GM19193 (cell line): ENCODE measurements around the gene UBE2Z.

Experiments
- POLR2A ChIP-seq: IDR thresholded peaks from 4 replicates; pipeline ENCODE4 v1.6.1; 2011; ENCODE audit not compliant: insufficient read depth, insufficient read length; ENCODE audit errors: extremely low read depth

UBE2Z gene

DNA sequence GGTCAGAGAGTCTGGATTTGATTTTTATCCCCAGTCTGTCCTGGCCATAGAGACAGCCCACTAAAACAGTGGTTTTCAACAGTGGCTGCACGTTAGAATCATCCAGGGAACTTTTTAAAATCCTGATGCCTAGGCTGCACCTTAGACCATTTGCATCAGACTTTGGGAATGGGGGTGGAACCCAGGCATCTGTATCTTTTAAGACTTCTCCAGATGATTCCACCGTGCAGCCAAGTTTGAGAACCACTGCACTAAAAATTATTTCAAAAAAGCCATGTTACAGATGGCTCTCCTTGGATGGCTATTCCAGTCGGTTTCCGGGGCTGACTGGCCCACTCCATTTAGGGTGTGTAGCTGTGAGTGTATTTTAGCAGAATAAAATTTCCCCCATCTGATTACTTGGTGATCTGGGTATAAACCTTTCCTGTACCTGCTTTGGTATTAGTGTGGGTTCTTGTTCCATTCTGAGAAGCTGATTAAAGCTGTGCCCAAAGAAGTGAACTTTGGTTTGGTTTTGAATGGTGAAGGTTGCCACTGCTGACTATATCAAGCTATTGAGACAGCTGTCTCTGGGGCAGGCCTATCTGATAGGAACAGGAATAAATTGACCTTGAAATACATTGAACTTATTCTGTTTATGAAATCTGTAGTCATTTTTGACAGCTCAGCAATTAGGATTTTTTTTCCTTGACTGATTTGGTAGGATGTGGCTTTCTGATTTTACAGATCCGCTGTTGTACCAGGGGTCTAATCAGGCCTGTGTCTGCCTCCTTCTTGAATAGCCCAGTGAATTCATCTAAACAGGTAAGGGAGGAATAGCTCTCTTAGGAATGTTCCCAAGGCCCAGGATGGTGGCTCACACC, 14.3 kb upstream of the UBE2Z start:
- no peak for TF ChIP-seq POLR2A

DNA sequence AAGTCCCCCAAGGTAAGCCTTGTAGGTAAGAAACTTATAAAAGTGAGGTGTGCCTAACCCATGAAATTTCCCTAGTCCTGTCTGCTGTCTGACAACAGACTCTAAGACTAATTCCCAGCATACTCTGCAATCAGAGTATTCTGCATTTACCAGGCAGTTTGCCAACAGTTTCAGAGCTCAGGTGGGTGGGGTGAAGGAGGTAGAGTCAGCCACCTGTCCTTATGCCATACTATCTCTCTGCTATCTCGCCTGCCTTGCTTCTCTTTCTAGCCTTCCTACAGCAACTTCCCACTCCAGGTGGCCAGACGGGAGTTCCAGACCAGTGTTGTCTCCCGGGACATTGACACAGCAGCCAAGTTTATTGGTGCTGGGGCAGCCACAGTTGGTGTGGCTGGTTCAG, 13.3 kb upstream of the UBE2Z start:
- no peak for TF ChIP-seq POLR2A

DNA sequence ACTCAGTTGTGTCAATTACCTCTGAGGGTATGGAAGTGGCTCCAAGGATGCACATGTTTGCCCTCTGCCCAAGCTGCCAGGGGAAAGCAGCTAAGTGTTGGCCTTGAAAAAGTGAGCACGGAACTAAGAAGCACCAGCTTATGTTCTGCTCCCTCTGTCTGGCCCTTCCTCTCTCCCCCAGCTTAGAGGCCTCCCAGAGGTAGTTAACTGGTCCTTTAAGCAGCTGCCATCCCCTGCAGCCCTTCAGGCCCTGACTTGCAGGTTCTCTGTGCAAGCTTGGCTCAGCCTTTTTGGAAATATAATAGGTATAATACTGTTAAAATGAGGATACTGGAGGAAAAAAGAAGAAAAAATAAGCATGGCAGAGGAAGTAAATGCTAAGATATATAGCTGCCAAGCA, 7.0 kb upstream of the UBE2Z start:
- no peak for TF ChIP-seq POLR2A

- TF ChIP-seq POLR2A: no peak
Observed at GRCh38 chr17:48903401-48903800, 4.8 kb upstream of the UBE2Z start.

DNA sequence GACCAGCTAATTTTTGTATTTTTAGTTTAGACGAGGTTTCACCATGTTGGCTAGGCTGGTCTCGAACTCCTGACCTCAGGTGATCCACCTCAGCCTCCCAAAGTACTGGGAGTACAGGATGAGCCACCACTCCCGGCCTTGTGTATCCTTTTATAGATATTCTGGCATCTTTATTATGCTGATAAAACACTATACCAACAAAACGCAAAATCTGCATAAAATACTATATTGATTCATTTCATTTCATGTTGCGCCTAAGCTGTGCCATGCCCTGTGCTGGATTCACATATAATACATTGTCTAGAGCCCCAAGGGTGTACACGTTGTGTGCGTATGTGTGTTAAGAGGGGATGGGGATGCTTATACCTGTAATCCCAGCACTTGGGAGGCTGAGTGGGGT, 3.8 kb upstream of the UBE2Z start:
- TF ChIP-seq POLR2A: no peak

DNA sequence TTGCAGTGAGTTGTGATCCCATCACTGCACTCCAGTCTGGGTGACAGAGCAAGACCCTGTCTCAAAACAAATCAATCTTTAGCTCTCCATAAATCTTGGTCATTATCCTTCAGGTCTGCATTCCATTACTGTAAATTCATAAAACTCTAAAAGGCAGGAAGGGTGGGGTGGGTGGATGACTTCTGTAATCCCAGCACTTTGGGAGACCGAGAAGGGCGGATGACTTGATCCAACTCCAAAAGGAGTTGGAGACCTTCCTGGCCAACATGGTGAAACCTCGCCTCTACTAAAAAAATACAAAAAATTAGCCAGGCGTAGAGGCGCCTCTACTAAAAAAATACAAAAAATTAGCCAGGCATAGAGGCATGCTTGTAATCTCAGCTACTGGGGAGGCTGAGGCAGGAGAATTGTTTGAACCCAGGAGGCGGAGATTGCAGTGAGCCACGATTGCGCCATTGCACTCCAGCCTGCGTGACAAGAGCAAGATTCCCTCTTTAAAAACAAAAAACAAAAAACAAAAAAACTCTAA, 2.2 kb upstream of the UBE2Z start:
- no peak for TF ChIP-seq POLR2A

- TF ChIP-seq POLR2A: no peak
Observed at GRCh38 chr17:48907713-48908046, 527 bp upstream of the UBE2Z start.

DNA sequence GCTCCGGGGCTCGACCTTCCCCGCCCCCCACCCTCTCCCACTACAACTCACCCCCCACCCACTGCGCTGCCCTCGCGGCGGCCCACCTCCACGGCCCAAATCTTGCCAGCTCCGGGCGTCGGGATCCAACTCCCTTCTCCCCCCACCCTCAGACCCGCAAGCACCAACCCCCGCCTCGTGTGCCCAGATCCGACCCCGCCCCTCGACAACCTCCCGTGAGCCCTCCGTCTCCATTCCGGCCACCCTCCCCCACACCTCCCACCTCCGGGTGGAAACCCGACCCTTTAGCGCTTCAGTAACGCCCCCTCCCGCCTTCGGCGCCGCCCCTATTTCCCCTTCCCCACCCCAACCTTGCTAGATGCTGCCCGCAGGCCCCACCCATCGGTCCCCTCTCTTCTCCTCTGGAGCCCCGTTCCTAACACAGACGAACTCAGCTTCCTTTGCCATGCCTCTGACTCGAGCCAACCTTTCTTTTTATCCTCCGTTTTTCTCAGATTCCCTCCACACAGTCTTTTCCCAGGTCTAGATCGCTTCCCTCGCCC, 717 bp downstream of the UBE2Z start:
- TF ChIP-seq POLR2A: no peak

DNA sequence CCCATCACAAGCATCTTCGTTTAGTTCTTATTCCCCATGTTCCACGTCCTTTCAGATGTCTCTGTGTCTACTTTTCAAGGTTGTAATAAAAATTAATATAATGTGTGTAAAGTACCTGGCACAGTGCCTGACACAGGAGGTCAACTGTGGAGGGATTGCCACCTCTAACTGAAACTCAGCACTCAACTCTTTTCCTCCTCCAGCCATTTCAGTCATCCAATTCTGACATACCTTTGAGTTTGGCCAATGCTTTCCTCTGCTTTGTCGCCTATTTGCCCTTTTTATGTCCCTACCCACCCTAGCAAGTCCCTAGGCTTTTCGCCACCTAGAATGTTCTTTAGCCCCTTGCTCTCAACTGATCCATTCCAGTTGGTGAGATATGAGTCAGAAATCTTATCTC, 1.6 kb downstream of the UBE2Z start:
- TF ChIP-seq POLR2A: no peak

- no peak for TF ChIP-seq POLR2A
Observed at GRCh38 chr17:48910370-48910769, 2.2 kb downstream of the UBE2Z start.

GRCh38 chr17:48912476-48912875, 4.3 kb downstream of the UBE2Z start:
- no peak for TF ChIP-seq POLR2A

GRCh38 chr17:48915459-48916282, 7.5 kb downstream of the UBE2Z start:
- no peak for TF ChIP-seq POLR2A

DNA sequence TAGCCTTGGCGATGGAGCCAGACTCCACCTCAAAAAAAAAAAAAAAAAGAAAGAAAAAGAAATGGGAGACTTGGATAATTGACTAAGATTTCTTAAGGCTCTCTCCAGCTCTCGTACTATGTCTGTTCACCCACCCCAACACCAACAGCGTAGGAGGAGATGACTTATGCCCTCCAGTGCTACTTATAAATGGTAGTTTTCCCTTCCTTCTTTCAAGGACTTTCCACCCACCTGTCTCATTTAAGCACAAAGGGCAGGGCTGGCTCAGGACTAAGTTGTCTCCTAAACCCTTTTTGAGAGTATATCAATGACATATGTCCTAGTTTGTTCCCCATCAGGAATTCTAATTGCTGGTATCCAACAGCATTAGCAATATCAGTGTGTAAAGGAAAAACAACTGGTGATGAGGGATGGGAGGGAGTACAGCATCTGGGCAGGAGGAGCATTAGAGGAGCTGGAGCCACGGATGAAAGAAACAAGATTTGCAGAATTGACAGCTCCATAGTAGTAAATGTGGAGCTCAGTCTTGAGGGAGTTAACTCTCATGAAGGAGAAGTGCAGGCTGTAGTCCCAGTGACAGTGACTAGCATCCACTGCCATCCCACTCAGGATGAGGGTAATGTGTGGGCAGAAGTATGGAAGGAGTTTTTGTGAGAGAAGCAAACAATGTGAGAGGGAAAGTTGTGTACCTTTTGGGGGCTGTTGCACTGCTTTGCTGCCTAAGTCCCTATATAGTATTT, 17.2 kb downstream of the UBE2Z start:
- no peak for TF ChIP-seq POLR2A

GRCh38 chr17:48925991-48926342, 17.8 kb downstream of the UBE2Z start:
- TF ChIP-seq POLR2A: no peak

- TF ChIP-seq POLR2A: no peak
Observed at GRCh38 chr17:48927978-48928745, 20.0 kb downstream of the UBE2Z start.
